GM21447 (cell line): ENCODE data around the gene AZGP1.
"Not testable (repeated sequence)": the region's sequence is repeated elsewhere in the genome, so short reads cannot be mapped to it uniquely, and the experiment has no call there.

Experiments
- ATAC-seq: cut with Tn5 transposase; IDR thresholded peaks from one replicate; pipeline ENCODE4 v1.9.1; 2021; ENCODE audit not compliant: unreplicated experiment

The AZGP1 gene

GRCh38 chr7:99997545-99998137 is 21.8 kb upstream of the AZGP1 start:
- ATAC-seq = no peak

GRCh38 chr7:99996755-99997544 is 21.1 kb upstream of the AZGP1 start:
- no peak for ATAC-seq

- no peak for ATAC-seq
Observed at GRCh38 chr7:99994819-99995218, 19.0 kb upstream of the AZGP1 start.

- no peak for ATAC-seq
Observed at GRCh38 chr7:99992330-99993038, 16.7 kb upstream of the AZGP1 start.

- not testable (repeated sequence) for ATAC-seq
Observed at GRCh38 chr7:99991543-99991942, 15.7 kb upstream of the AZGP1 start.

GRCh38 chr7:99990460-99990852 is 14.6 kb upstream of the AZGP1 start:
- no peak for ATAC-seq

GRCh38 chr7:99987846-99988245 is 12.0 kb upstream of the AZGP1 start:
- no peak for ATAC-seq

GRCh38 chr7:99987306-99987705 is 11.5 kb upstream of the AZGP1 start:
- not testable (repeated sequence) for ATAC-seq

GRCh38 chr7:99984593-99984992 is 8.8 kb upstream of the AZGP1 start:
- ATAC-seq = no peak

GRCh38 chr7:99981066-99981465 is 5.2 kb upstream of the AZGP1 start:
- not testable (repeated sequence) for ATAC-seq

GRCh38 chr7:99980448-99980872 is 4.6 kb upstream of the AZGP1 start:
- ATAC-seq = not testable (repeated sequence)

GRCh38 chr7:99979814-99980225 is 4.0 kb upstream of the AZGP1 start:
- not testable (repeated sequence) for ATAC-seq

GRCh38 chr7:99976626-99977025 is 795 bp upstream of the AZGP1 start:
- ATAC-seq = no peak

- ATAC-seq = no peak
Observed at GRCh38 chr7:99974681-99975080, 1.1 kb downstream of the AZGP1 start.

- not testable (repeated sequence) for ATAC-seq
Observed at GRCh38 chr7:99973817-99974216, 2.0 kb downstream of the AZGP1 start.

GRCh38 chr7:99971242-99971641 is 4.6 kb downstream of the AZGP1 start:
- no peak for ATAC-seq

- ATAC-seq = not testable (repeated sequence)
Observed at GRCh38 chr7:99969813-99970212, 6.0 kb downstream of the AZGP1 start.

- ATAC-seq = no peak
Observed at GRCh38 chr7:99969298-99969697, 6.5 kb downstream of the AZGP1 start.

GRCh38 chr7:99958564-99959227 is 17.1 kb downstream of the AZGP1 start:
- ATAC-seq = no peak

GRCh38 chr7:99955247-99955646 is 20.6 kb downstream of the AZGP1 start:
- no peak for ATAC-seq

GRCh38 chr7:99954643-99955042 is 21.2 kb downstream of the AZGP1 start:
- ATAC-seq = not testable (repeated sequence)
